IMR-90 (cell line): ENCODE results near the gene SLC46A2.

ENCODE experiments used
- BHLHE40 ChIP-seq: fragments of 150-350 bp; IDR thresholded peaks from 2 replicates; pipeline ENCODE4 v1.6.1; 2016; ENCODE audit warnings: mild to moderate bottlenecking, low read depth, low read length
- CHD1 ChIP-seq: IDR thresholded peaks from 2 replicates; pipeline ENCODE4 v1.6.1; 2012; ENCODE audit warnings: low read depth, low read length, improper control_type of control experiment
- MAFK ChIP-seq: IDR thresholded peaks from 2 replicates; pipeline ENCODE4 v1.6.1; 2012; ENCODE audit warnings: low read depth, low read length, improper control_type of control experiment
- MAZ ChIP-seq: IDR thresholded peaks from 2 replicates; pipeline ENCODE4 v1.6.1; 2012; ENCODE audit warnings: low read depth, mild to moderate bottlenecking, low read length, improper control_type of control experiment, moderate library complexity, borderline replicate concordance
- MXI1 ChIP-seq: IDR thresholded peaks from 2 replicates; pipeline ENCODE4 v1.6.1; 2012; ENCODE audit warnings: low read depth, mild to moderate bottlenecking, low read length, moderate library complexity, borderline replicate concordance
- POLR2A ChIP-seq: IDR thresholded peaks from 2 replicates; pipeline ENCODE4 v1.6.1; 2012; ENCODE audit warnings: mild to moderate bottlenecking, low read depth, low read length
- RAD21 ChIP-seq: IDR thresholded peaks from 2 replicates; pipeline ENCODE4 v1.6.1; 2012; ENCODE audit warnings: low read length, improper control_type of control experiment
- RCOR1 ChIP-seq: IDR thresholded peaks from 2 replicates; pipeline ENCODE4 v1.6.1; 2012; ENCODE audit warnings: mild to moderate bottlenecking, low read length, improper control_type of control experiment; ENCODE audit not compliant: insufficient replicate concordance
- RFX5 ChIP-seq: IDR thresholded peaks from 2 replicates; pipeline ENCODE4 v1.8.0; 2012; ENCODE audit warnings: low read depth, mild to moderate bottlenecking, low read length, moderate library complexity
- SMC3 ChIP-seq: fragments of 150-350 bp; IDR thresholded peaks from 2 replicates; pipeline ENCODE4 v1.6.1; 2016; ENCODE audit warnings: low read depth, mild to moderate bottlenecking, antibody characterized with exemption, low read length, moderate library complexity
- TF ChIP-seq, protein P1 (sequence below): conservative IDR thresholded peaks from 2 replicates; pipeline ENCODE4 v1.5.1; 2012; ENCODE audit warnings: mild to moderate bottlenecking, low read depth, low read length, improper control_type of control experiment

DNA sequence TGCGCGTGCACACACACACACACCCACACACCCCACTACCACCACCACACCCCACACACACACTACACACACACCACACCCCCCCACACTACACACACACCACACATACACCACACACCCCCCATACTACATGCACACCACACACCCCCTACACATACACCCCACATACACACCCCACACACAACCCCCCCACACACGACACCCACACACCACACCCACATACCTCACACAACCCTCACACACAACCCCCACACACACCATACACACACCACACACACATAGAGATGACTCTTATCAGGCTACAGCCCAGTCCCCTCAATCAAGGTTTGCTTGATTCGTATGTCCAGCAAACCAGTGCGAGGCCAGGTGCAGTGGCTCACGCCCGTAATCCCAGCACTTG lies 25.7 kb downstream of the SLC46A2 start:
- TF ChIP-seq, protein P1, sequence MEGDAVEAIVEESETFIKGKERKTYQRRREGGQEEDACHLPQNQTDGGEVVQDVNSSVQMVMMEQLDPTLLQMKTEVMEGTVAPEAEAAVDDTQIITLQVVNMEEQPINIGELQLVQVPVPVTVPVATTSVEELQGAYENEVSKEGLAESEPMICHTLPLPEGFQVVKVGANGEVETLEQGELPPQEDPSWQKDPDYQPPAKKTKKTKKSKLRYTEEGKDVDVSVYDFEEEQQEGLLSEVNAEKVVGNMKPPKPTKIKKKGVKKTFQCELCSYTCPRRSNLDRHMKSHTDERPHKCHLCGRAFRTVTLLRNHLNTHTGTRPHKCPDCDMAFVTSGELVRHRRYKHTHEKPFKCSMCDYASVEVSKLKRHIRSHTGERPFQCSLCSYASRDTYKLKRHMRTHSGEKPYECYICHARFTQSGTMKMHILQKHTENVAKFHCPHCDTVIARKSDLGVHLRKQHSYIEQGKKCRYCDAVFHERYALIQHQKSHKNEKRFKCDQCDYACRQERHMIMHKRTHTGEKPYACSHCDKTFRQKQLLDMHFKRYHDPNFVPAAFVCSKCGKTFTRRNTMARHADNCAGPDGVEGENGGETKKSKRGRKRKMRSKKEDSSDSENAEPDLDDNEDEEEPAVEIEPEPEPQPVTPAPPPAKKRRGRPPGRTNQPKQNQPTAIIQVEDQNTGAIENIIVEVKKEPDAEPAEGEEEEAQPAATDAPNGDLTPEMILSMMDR: no peak
- TF ChIP-seq POLR2A (no peak), MAFK (no peak), RAD21 (no peak), CHD1 (no peak), SMC3 (no peak), RCOR1 (no peak), RFX5 (no peak), MAZ (no peak), MXI1 (no peak), BHLHE40 (no peak)
